Epithelial cell of esophagus (primary cell): Measurements from ENCODE around the gene TMEM97.

Experiments used
- DNase-seq: peaks from one replicate; pipeline ENCODE4 v3.0.0; 2010; ENCODE audit warnings: low read depth
- H3K4me3 ChIP-seq: 2 replicates; pipeline ENCODE4 v1.5.1; 2011; ENCODE audit warnings: mild to moderate bottlenecking, low read length, control low read depth
- CTCF ChIP-seq: IDR thresholded peaks from 2 replicates; pipeline ENCODE4 v1.5.1; 2011; ENCODE audit warnings: low read depth, mild to moderate bottlenecking, low read length, control low read depth, inconsistent platforms; ENCODE audit not compliant: insufficient read depth; ENCODE audit errors: missing control alignments

Gene TMEM97

GRCh38 chr17:28370744-28371103 lies 51.7 kb downstream of the TMEM97 start:
- no peak overlapping the region for H3K4me3 ChIP-seq
- TF ChIP-seq CTCF: no peak
- DNase-seq: no peak

GRCh38 chr17:28371245-28372202 lies 52.5 kb downstream of the TMEM97 start, which contains the start of gene SARM1:
Gene SARM1, plus strand, starts transcription at chr17:28371694. Its CDS starts 339 bp downstream, at chr17:28372033.
- no peak for TF ChIP-seq CTCF
- no peak within 1 kb of the TSS for H3K4me3 ChIP-seq
- DNase-seq: no peak

GRCh38 chr17:28372203-28372944 lies 53.4 kb downstream of the TMEM97 start:
- DNase-seq: no peak
- no peak for TF ChIP-seq CTCF

GRCh38 chr17:28372945-28373274 lies 53.9 kb downstream of the TMEM97 start:
- DNase-seq: no peak
- TF ChIP-seq CTCF: no peak
- H3K4me3 ChIP-seq: no peak overlapping the region

More at GRCh38 chr17:28372203-28372944, 53.4 kb downstream of the TMEM97 start:
- no peak overlapping the region for H3K4me3 ChIP-seq
